GM19372 (cell line): Measurements from ENCODE around the gene TBCE.

Experiments used
- ATAC-seq: cut with Tn5 transposase; IDR thresholded peaks from one replicate; pipeline ENCODE4 v1.9.1; 2021; ENCODE audit warnings: mild to moderate bottlenecking, low read depth, moderate library complexity; ENCODE audit not compliant: unreplicated experiment

The TBCE gene

GRCh38 chr1:235367000-235367908, at the start of gene TBCE:
Gene TBCE (plus strand): TSS chr1:235367427. CDS start chr1:235380050, 12,623 bp downstream.
- peak; percentile 100 for ATAC-seq

DNA sequence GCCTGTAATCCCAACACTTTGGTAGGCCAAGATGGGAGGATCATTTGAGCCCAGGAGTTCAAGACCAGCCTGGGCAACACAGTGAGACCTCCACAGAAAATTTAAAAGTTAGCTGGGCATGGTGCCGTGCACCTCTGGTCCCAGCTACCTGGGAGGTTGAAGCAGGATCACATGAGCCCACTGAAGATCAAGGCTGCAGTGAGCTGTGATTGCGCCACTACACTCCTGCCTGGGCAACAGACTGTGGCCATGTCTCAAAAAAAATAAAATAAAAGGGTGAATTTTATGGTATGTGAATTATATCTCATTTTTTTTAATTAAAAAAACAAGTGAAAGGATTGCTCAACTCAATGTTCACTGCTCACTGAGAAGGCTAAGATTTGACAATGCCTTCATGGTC, 48.0 kb upstream of the TBCE start:
- no peak for ATAC-seq

DNA sequence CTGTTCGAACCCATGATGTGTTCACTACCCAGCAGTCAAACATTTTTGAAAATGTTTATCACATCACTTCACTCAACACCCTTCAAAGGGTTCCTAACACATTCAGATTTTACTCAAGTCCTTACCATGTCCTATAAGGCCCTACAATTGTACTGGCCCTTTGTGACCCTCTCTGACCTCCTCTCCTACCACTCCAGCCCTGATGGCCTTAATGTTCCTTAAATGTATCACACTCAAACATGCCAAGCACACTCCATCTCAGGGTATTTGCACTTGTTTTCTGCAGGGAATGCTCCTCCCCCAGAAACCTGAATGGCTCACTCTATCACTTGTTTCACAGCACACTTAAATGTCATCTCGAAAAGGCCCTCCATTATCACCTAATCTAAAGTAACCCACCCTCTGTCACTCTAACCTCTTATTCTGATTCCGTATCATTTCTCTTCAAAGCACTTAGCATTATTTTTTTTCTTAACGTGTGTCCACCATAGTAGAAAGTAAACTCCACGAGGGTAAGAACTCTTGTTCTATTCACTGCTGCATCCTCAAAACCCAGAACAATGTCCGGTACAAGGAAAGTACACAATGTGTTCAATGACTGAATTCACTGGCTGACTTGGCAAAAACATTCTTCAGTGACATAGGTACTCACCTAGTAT, 46.6 kb upstream of the TBCE start:
- no peak for ATAC-seq

DNA sequence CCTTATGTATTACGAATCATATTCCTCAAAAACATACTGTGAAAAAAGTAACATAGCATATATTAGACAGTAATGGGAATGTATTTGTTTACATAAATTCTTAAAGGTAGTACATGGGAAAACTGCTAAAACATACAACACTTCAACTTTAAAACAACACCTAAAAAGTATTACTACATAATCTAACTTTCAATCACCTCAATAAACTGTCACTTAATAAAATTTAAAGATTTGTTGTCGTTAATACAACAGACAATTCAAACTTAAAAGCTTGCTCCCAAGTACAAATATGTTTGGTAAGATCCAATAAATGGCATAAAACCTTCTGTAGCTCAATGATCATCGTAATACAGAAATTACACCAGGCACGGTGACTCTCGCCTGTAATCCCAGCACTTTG, 42.9 kb upstream of the TBCE start:
- ATAC-seq = no peak

GRCh38 chr1:235325139-235325538, 42.1 kb upstream of the TBCE start:
- ATAC-seq = no peak

DNA sequence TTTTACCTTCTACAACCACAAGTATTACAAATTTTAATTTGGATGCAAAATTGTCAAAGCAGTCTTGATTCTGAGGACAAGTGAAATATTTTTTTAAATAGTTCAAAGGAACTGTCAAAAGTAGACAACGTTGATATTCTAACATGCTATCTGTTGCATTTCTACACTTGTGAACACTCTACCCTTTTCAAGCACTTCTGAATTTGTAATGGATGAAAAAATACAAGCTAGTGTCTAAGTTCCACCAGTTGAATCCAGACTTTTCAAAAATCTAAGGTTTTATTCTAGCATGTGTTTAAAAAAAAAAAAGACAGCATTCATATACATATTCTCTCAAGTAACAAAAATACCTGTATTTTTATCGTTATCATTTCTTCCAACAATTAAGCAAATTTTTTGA, 41.4 kb upstream of the TBCE start:
- ATAC-seq = no peak

GRCh38 chr1:235326719-235327558, 40.3 kb upstream of the TBCE start:
- ATAC-seq = no peak

DNA sequence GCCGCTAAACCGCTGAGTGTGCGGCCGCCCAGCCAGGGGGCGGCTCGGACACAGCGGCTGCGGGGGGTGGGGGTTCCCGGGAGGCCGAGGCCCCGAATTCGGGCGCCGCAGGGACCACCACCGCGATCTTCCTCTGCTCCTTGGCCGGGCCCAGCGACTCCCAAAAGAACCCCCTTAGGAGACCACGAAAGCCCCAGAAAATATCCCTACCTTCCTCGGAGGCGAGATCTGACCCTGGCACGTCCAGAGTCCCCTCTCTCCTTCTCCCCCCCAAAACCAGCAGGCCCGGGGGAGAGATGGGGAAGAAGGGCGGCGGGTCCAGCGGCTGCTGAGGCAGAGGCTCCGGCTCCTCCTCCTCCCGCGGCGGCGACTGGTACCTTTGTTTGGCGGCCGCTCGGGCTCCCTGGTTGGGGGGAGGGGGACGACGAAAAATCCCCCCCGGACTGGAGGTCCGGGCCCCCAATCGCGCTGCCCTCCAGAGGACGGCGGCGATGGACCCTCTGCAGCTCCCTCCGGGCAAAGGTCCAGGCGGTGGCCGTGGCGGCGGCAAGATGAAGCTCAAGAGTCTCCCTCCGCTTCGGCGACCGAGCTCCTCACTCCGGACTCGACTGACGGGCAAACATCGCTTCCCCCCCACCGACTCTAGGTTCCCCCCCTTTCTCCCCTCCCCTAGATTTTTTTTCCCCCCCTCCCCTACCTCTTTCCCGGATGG, 39.5 kb upstream of the TBCE start, which contains the start of gene ARID4B:
TSS of gene ARID4B (minus strand) at position 621 of the 712 bp plus-strand sequence. CDS start 1,260 bp downstream, outside the sequence.
- ATAC-seq = peak; percentile 2

- ATAC-seq = peak; percentile 65
Measured at GRCh38 chr1:235328271-235329138, 38.7 kb upstream of the TBCE start, which contains the start of gene GGPS1. Gene GGPS1 (plus strand): TSS chr1:235328570. CDS start chr1:235335265, 6,695 bp downstream.

GRCh38 chr1:235329139-235329902, 37.9 kb upstream of the TBCE start:
- peak; percentile 21 for ATAC-seq

- ATAC-seq = no peak
Measured at GRCh38 chr1:235330918-235331285, 36.3 kb upstream of the TBCE start.

DNA sequence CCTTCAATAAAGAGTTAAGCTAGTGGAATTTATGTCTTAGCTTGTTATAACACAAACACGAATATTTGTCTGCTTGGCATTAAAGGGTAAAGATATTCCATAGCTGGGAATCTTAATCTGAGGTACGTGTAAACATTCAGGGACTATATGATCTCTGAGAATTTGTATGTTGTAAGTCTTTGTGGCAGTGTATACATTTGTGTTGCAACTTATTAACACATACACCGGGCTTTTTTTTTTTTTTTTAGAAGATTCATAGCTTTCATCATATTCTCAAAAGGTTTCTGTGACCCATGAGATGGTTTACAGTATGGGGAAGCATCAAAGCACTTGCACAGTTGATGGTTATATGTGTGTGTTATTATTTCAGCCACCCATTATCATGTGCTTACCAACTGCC, 35.8 kb upstream of the TBCE start:
- ATAC-seq = no peak

- ATAC-seq = no peak
Measured at GRCh38 chr1:235336903-235337302, 30.3 kb upstream of the TBCE start.

- ATAC-seq = no peak
Measured at GRCh38 chr1:235339746-235340145, 27.5 kb upstream of the TBCE start.

- ATAC-seq = no peak
Measured at GRCh38 chr1:235341334-235341733, 25.9 kb upstream of the TBCE start.

DNA sequence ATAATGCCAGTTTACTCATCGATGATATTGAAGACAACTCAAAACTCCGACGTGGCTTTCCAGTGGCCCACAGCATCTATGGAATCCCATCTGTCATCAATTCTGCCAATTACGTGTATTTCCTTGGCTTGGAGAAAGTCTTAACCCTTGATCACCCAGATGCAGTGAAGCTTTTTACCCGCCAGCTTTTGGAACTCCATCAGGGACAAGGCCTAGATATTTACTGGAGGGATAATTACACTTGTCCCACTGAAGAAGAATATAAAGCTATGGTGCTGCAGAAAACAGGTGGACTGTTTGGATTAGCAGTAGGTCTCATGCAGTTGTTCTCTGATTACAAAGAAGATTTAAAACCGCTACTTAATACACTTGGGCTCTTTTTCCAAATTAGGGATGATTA, 25.2 kb upstream of the TBCE start:
- no peak for ATAC-seq

DNA sequence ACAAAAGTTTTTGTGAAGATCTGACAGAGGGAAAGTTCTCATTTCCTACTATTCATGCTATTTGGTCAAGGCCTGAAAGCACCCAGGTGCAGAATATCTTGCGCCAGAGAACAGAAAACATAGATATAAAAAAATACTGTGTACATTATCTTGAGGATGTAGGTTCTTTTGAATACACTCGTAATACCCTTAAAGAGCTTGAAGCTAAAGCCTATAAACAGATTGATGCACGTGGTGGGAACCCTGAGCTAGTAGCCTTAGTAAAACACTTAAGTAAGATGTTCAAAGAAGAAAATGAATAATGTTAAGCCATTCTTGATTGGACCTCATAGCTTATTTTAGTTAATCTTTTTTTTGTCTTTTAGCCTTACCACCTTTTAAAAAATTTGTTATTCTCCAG, 24.8 kb upstream of the TBCE start:
- no peak for ATAC-seq

GRCh38 chr1:235343726-235344125, 23.5 kb upstream of the TBCE start:
- ATAC-seq = no peak
